NT2/D1 (cell line): Measurements from ENCODE around the gene SLC9B2.

ENCODE experiments used
- DNase-seq: peaks from one replicate; pipeline ENCODE4 v3.0.0-alpha.2; 2011; ENCODE audit warnings: low read depth, low spot score
- H3K27me3 ChIP-seq: 2 replicates; pipeline ENCODE4 v1.6.0; 2011; ENCODE audit warnings: mild to moderate bottlenecking; ENCODE audit not compliant: insufficient read length, insufficient read depth
- H3K36me3 ChIP-seq: 2 replicates; pipeline ENCODE4 v1.6.1; 2011; ENCODE audit warnings: mild to moderate bottlenecking, low read length, mixed read lengths; ENCODE audit not compliant: insufficient read depth, insufficient read length
- H3K4me1 ChIP-seq: 2 replicates; pipeline ENCODE4 v1.5.1; 2011; ENCODE audit not compliant: insufficient read depth, insufficient read length
- H3K4me3 ChIP-seq: 2 replicates; pipeline ENCODE4 v1.5.1; 2011; ENCODE audit warnings: low read depth; ENCODE audit not compliant: insufficient read length
- H3K9ac ChIP-seq: 2 replicates; pipeline ENCODE4 v1.6.0; 2011; ENCODE audit warnings: low read depth; ENCODE audit not compliant: insufficient read length
- H3K9me3 ChIP-seq: 2 replicates; pipeline ENCODE4 v1.5.1; 2011; ENCODE audit warnings: mild to moderate bottlenecking, low read length; ENCODE audit not compliant: insufficient read depth
- SUZ12 ChIP-seq: IDR thresholded peaks from 2 replicates; pipeline ENCODE4 v1.6.1; 2011; ENCODE audit not compliant: insufficient read length, insufficient read depth; ENCODE audit errors: extremely low read depth
- YY1 ChIP-seq: IDR thresholded peaks from 2 replicates; pipeline ENCODE4 v1.6.1; 2011; ENCODE audit not compliant: insufficient read length, insufficient read depth
- ZNF274 ChIP-seq: IDR thresholded peaks from 2 replicates; pipeline ENCODE4 v1.6.1; 2011; ENCODE audit warnings: mild to moderate bottlenecking, low read depth, low read length

The SLC9B2 gene

DNA sequence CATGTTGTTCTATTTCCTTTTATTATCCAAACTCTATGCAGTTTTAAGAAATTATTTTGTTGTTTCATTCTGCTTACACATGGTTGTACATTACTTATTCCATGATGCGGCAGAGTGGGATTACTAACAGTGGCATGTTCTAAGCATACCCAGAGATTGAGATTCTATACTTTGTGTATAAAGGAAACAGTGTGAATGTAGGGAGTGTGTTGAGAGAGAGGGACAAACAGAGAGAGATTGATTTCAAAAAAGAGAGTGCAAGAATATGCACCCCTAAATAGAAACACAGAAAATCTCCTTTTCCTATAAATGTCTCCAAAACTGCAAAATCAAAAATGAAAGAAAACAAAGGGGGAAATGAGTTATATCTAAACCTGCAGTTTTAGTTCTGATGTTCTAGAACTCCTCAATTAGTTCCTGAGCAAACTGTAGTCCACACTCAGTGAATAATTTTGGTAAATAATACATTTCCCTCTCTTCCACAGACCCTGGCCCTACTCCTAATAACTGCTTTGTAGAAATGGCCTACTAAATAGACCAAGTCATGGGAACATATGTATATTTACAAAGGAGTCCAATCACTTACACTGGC, 88.0 kb downstream of the SLC9B2 start:
- no peak for DNase-seq
- H3K4me1 ChIP-seq, result no peaks in the 10 kb centered on the region
- H3K9me3 ChIP-seq, result peaks cover 13% of the 10 kb centered on the region
- H3K36me3 ChIP-seq, result no peaks in the 10 kb centered on the region
- TF ChIP-seq YY1 (no peak), ZNF274 (no peak), SUZ12 (no peak)
- no peaks in the 10 kb centered on the region for H3K27me3 ChIP-seq
- no peak overlapping the region for H3K4me3 ChIP-seq
- H3K9ac ChIP-seq, result no peak overlapping the region

DNA sequence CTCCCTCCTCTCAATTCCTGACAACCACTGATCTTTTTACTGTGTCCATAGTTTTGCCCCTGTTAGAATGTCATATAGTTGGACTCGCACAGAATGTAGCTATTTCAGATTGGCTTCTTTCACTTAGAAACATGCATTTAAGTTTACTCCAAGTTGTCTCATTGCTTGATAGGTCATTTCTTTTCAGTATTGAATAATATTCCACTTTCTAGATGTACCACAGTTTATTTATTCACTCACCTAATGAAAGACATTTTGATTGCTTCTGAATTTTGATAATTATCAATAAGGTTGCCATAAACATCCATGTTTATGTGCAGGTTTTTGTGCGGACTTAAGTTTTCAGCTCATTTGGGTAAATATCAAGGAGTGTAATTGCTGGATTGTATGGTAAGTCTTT, 95.6 kb downstream of the SLC9B2 start:
- Histone ChIP-seq H3K4me1 (no peaks in the 10 kb centered on the region), H3K9ac (no peak overlapping the region), H3K9me3 (no peaks in the 10 kb centered on the region), H3K27me3 (no peaks in the 10 kb centered on the region), H3K36me3 (no peaks in the 10 kb centered on the region), H3K4me3 (no peak overlapping the region)
- DNase-seq, result no peak
- TF ChIP-seq SUZ12 (no peak), YY1 (no peak), ZNF274 (no peak)
